AG10803 (cell line): Measurements from ENCODE around the gene SLC2A4.

Experiments
- DNase-seq: peaks from one replicate; pipeline ENCODE4 v3.0.0; 2010; ENCODE audit warnings: low read depth
- H3K4me3 ChIP-seq: 2 replicates; pipeline ENCODE4 v1.5.1; 2011; ENCODE audit warnings: mild to moderate bottlenecking, low read length, control low read depth
- TF ChIP-seq, protein P1 (sequence below): conservative IDR thresholded peaks from 2 replicates; pipeline ENCODE4 v1.5.1; 2011; ENCODE audit warnings: mild to moderate bottlenecking, low read length, control low read depth, inconsistent platforms

SLC2A4 gene

DNA sequence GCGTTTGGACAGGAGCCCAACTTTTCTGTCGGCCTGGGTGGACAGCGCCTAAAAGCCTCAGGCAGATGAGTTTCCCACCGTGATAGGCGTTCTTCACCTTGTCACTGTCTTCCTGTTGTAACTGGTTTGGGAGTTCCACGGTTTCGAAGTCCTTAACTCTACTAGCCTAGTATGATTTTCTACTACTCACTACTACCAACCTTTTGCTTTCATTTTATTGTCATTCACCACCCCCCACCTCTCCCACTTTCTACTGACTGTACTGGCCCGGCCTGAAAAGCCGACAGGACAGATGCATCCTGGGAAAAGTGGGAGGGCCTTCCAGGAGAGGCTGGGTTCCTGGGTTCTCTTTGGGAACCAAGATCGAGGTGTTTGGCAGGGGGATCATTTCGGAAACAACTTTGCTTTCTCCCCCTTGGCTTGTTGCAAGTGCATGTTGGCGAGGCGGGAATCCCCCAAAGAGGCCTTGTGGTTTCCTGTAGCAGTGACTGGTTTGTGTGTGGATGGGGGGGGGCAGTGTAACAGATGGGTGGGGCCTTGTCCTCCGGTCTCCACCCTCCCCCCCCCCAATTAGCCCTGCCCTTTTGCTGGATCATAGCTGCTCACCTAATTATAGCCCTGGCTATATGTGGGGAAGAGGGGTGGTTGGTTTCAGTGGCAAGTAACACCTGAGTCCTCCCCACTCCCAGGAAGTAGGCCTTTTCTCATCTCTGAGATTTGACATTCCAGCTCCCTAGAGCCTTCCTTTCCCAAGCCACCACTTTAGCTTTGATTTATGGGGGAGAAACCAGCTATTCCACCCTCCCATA, 27.3 kb downstream of the SLC2A4 start:
- peak overlapping the region; percentile 93 for H3K4me3 ChIP-seq
- TF ChIP-seq, protein P1, sequence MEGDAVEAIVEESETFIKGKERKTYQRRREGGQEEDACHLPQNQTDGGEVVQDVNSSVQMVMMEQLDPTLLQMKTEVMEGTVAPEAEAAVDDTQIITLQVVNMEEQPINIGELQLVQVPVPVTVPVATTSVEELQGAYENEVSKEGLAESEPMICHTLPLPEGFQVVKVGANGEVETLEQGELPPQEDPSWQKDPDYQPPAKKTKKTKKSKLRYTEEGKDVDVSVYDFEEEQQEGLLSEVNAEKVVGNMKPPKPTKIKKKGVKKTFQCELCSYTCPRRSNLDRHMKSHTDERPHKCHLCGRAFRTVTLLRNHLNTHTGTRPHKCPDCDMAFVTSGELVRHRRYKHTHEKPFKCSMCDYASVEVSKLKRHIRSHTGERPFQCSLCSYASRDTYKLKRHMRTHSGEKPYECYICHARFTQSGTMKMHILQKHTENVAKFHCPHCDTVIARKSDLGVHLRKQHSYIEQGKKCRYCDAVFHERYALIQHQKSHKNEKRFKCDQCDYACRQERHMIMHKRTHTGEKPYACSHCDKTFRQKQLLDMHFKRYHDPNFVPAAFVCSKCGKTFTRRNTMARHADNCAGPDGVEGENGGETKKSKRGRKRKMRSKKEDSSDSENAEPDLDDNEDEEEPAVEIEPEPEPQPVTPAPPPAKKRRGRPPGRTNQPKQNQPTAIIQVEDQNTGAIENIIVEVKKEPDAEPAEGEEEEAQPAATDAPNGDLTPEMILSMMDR = no peak
- DNase-seq = peak; percentile 77

DNA sequence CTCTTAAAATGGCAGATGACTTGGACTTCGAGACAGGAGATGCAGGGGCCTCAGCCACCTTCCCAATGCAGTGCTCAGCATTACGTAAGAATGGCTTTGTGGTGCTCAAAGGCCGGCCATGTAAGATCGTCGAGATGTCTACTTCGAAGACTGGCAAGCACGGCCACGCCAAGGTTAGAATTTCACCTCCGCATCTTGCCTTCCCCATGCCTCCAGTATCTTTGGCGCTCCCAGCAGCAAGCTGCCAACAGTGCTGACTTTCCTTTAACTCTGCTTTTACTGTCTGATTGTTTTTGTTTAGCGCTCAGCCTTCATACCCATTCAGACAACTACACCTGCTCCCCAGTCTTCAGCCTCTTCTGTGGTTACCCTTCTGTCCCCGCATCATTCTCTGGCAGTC, 28.1 kb downstream of the SLC2A4 start:
- no peak for DNase-seq
- TF ChIP-seq, protein P1 = no peak
- H3K4me3 ChIP-seq = peak overlapping the region; percentile 93

DNA sequence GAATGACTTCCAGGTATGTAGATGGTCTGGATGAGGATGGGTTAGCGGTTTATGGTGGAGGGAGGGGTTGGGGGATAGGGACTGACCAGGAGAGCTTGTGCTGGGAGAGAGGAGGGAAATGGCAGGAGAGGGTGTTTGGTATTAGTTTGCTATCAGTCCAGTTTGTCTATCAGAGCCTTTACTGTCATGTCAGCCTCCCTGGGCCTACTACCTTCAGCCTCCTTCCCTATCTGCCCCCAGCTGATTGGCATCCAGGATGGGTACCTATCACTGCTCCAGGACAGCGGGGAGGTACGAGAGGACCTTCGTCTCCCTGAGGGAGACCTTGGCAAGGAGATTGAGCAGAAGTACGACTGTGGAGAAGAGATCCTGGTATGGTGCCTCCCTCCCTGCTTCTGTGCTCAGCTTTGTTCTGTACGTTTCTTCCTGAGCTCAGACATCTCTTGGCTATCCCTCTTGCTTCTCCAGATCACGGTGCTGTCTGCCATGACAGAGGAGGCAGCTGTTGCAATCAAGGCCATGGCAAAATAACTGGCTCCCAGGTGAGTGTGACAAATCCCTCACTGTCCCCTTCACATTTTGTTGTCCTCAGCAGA, 29.7 kb downstream of the SLC2A4 start:
- H3K4me3 ChIP-seq = no peak overlapping the region
- DNase-seq = no peak
- TF ChIP-seq, protein P1 = no peak

DNA sequence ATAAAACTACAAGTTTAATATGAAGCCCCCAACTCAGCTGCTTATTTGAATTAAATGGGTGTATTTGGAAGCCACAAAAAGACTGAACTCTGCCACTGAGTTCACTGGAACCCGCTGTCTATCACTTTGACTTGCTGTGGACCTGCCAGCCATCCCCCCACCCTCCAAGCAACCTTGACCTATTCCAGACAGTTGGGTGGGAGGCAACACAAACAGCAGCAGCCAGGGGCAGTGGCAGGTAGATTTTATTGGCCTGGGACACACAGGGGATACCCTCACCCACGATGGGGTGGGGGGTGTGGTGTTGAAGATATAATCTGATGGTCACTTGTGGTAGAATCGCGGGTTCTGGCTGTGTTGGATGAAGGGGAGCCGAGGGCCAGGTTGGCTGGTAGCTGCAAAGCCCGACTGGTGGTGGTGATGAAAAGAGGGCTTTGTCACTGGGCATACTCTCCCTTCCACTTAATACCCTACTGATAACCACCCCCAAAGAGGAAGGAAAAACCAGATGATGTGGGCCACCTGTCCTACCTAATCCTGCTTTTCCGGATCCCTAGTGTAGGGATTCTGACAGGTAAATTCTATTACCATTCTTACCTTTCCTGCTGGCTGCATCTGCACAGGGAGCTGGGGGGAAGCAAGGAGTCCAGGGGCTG, 31.0 kb downstream of the SLC2A4 start:
- H3K4me3 ChIP-seq = no peak overlapping the region
- no peak for DNase-seq
- TF ChIP-seq, protein P1 = no peak

DNA sequence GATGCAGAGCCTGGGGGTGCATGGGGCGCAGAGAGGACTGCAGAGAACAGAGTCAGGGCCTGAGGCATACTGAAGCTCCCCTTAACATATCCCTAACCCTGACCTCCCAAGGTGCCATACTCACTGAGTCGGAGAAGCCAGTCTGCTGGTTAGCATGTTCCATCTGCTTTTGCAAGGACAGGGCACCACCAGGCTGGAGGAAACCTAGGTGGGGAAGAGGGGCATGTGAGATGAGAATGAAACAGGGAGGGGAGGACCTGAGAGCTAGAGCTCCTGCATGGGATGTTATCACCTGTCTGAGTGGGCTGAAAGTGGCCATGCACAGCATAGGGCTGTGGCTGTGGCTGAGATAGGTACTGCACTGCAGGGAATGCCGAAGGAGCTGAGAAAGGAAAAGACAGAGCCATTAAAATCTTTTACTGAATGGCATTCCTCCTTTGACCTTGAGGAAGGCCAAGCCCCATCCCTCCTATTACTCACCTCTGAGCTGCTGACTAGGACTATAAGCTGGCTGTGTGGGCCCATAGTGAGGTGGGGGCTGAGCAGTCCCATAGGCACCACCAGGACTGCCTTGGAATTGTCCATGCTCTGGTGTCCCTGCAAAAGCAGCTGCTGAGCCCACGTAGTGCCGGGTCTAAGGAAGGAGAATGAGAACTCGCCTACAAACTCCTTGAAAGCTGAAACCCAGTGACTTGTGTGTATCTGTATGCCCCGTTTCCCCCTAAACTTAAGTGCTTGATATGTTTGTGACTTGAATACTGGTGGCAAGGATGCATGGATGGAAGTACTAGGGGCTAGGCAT, 31.8 kb downstream of the SLC2A4 start:
- no peak for DNase-seq
- TF ChIP-seq, protein P1 = no peak; the same call in 1 of the 2 replicates
- H3K4me3 ChIP-seq = no peak overlapping the region

DNA sequence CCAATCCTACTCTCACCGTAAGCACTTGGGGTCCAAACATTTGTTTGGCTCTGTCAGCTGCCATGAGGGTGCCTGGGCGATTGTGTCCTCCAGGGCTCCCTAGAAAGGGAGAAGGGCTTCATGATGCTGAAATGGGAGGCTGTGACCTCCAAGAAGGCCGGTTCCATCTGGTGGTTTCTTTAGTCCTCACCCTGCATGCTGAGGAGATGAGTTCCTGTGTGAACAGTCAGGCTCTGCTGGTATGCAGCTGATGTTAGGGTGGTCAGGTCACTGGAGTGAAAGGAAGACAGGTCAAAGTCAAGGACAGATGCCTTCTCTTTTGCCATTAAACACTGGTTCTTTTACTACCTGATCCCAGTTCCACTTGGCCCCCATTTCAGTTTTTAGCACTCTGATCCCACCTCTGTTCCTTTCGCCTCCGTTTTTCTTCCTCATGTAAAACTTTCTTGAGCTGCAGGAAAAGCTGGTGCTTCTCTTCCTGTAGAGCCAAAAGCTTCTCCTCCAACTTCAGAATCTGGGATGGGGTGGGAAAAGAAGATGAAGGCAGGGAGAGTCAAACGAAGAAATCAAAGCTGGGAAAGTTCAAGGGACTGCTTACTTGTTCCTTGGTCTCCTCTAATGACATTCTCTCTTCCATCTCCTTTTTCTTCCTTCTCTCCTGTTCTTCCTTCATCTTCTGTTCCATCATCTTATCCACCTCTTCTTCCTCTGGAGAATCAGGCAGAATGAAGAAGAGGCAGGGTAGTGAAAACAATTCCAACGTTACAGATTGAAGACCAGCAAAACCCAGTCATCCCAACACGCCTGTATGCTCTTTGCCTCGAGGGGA, 32.6 kb downstream of the SLC2A4 start:
- TF ChIP-seq, protein P1 = no peak
- peak; percentile 20 for DNase-seq
- peak overlapping the region; percentile 79 for H3K4me3 ChIP-seq
